ENCODE data around the gene CADM1. TPM values are rescaled to one million over a fixed set of nuclear protein-coding genes. Genes with fewer than 3 reads are reported as not detected.

Gene CADM1
- polyA plus RNA-seq, 4 donors: 2.2 to 10.9 (median 5.8) TPM

DNA sequence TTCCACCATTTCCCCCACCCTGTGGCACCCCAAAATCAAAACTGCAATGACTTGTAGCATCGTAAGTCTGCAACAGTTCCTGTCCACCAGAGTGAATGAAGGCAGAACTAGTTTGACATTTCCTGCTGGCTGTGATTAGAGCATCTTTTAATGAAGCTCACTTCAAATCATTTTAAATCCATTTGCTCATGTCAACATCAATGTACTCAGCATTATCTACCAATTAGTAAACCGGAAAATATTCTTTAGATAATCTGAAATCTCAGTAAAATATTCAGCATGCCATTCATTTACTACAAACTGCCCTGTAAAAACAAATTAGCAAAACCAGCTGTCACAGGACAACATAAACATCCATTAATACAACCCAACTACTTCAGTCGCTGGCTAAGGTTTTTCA is 38.1 kb downstream of the CADM1 start:
- DNase-seq: no peak
- FAIRE-seq: no peak
- 76 to 91% (median 79%) methylated on average over 3 of the region's 3 CpGs for WGBS, 3 donors
- Histone ChIP-seq H3K4me3 (ENCODE audit: low read depth in 1 of 3, low read length in 3 of 3) (no peak overlapping the region), H3K9me3 (ENCODE audit: control insufficient read depth in 2 of 2, insufficient read depth in 1 of 2, low read depth in 1 of 2, low read length in 1 of 2) (no peaks in the 10 kb centered on the region), H3K36me3 (ENCODE audit: control insufficient read depth in 3 of 3, insufficient read depth in 2 of 3, low read depth in 1 of 3, low read length in 3 of 3) (no peaks in the 10 kb centered on the region), H3K27me3 (ENCODE audit: control insufficient read depth in 3 of 3, insufficient read depth in 3 of 3, low read length in 3 of 3) (no peaks in the 10 kb centered on the region), H3K4me1 (ENCODE audit: control insufficient read depth in 3 of 3, insufficient read depth in 2 of 3, low read depth in 1 of 3, low read length in 2 of 3) (no peaks in the 10 kb centered on the region), H3K27ac (ENCODE audit: low read depth in 1 of 3, low read length in 2 of 3) (no peak overlapping the region)

DNA sequence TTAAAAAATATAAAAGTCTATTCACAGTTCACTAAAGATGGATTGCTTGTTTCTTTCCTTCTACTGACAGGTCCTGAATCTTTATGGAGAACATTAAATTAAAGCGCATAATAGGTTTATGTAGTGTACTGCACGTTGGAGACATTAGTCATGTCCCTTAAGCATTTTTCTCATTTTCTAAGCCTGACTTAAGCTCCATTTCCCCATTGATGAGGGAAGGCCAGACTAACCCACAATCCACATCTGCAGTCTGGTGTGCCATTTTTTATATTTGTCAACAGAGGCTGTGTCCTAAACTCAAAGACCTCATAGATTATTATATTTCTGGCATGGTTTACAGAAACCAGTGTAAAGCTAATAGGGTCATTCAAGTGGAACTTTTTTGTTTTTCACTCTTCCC is 39.9 kb downstream of the CADM1 start:
- 84 to 91% (median 85%) methylated on average over 2 of the region's 2 CpGs for WGBS, 3 donors
- no peaks in the 10 kb centered on the region for H3K4me1 ChIP-seq (ENCODE audit: control insufficient read depth in 3 of 3, insufficient read depth in 2 of 3, low read depth in 1 of 3, low read length in 2 of 3)
- FAIRE-seq: no peak
- no peak overlapping the region for H3K27ac ChIP-seq (ENCODE audit: low read depth in 1 of 3, low read length in 2 of 3)
- no peaks in the 10 kb centered on the region for H3K36me3 ChIP-seq (ENCODE audit: control insufficient read depth in 3 of 3, insufficient read depth in 2 of 3, low read depth in 1 of 3, low read length in 3 of 3)
- H3K27me3 ChIP-seq (ENCODE audit: control insufficient read depth in 3 of 3, insufficient read depth in 3 of 3, low read length in 3 of 3): no peaks in the 10 kb centered on the region
- no peaks in the 10 kb centered on the region for H3K9me3 ChIP-seq (ENCODE audit: control insufficient read depth in 2 of 2, insufficient read depth in 1 of 2, low read depth in 1 of 2, low read length in 1 of 2)
- no peak for DNase-seq
- H3K4me3 ChIP-seq (ENCODE audit: low read depth in 1 of 3, low read length in 3 of 3): no peak overlapping the region

DNA sequence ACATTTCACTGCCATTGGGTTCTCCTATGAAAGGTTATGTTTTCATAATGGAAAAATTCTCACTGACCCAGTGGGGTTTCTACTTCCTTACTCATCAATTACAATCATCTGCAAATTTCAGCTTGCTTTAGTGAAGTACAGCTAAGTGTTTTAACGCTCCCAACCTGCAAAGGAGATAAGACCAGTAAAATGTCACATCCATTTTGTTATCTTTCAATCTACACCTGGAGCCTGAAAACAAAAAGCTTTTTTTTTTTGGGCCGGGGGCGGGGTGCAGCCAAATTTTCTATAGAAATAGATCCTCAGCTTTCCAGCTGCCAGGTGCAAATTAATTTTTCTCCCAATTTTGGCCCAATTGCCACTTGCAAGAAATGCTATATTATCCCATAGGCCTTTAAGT is 40.6 kb downstream of the CADM1 start:
- Histone ChIP-seq H3K36me3 (ENCODE audit: control insufficient read depth in 3 of 3, insufficient read depth in 2 of 3, low read depth in 1 of 3, low read length in 3 of 3) (no peaks in the 10 kb centered on the region), H3K27me3 (ENCODE audit: control insufficient read depth in 3 of 3, insufficient read depth in 3 of 3, low read length in 3 of 3) (no peaks in the 10 kb centered on the region), H3K4me1 (ENCODE audit: control insufficient read depth in 3 of 3, insufficient read depth in 2 of 3, low read depth in 1 of 3, low read length in 2 of 3) (no peaks in the 10 kb centered on the region), H3K4me3 (ENCODE audit: low read depth in 1 of 3, low read length in 3 of 3) (no peak overlapping the region), H3K27ac (ENCODE audit: low read depth in 1 of 3, low read length in 2 of 3) (no peak overlapping the region), H3K9me3 (ENCODE audit: control insufficient read depth in 2 of 2, insufficient read depth in 1 of 2, low read depth in 1 of 2, low read length in 1 of 2) (no peaks in the 10 kb centered on the region)
- DNase-seq: no peak
- 50 to 77% (median 60%) methylated on average over 3 of the region's 3 CpGs for WGBS, 3 donors
- FAIRE-seq: no peak

DNA sequence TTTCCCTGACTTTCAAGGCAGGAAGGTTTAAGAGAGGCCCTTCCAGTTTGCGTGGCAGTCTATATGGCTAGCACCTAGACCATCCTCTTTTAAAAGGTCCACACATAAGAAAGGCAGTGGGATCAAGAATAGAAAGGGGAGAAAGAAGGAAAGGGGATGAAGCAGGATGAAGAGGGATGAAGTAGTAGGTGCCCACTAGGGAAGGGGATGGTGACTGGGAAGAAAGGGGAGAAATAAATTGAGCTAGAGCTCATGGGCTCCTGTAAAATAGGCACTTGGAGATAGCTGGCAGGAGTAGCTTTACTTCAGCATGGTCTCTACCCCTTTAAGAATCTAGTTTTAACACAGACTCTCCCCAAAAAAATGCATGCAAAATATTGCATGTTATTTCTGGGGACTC is 41.5 kb downstream of the CADM1 start:
- H3K27me3 ChIP-seq (ENCODE audit: control insufficient read depth in 3 of 3, insufficient read depth in 3 of 3, low read length in 3 of 3): no peaks in the 10 kb centered on the region
- 88 to 100% (median 97%) methylated on average over 1 of the region's 1 CpG for WGBS, 3 donors
- no peak overlapping the region for H3K4me3 ChIP-seq (ENCODE audit: low read depth in 1 of 3, low read length in 3 of 3)
- H3K4me1 ChIP-seq (ENCODE audit: control insufficient read depth in 3 of 3, insufficient read depth in 2 of 3, low read depth in 1 of 3, low read length in 2 of 3): no peaks in the 10 kb centered on the region
- no peaks in the 10 kb centered on the region for H3K9me3 ChIP-seq (ENCODE audit: control insufficient read depth in 2 of 2, insufficient read depth in 1 of 2, low read depth in 1 of 2, low read length in 1 of 2)
- no peak overlapping the region for H3K27ac ChIP-seq (ENCODE audit: low read depth in 1 of 3, low read length in 2 of 3)
- no peak for FAIRE-seq
- no peak for DNase-seq
- H3K36me3 ChIP-seq (ENCODE audit: control insufficient read depth in 3 of 3, insufficient read depth in 2 of 3, low read depth in 1 of 3, low read length in 3 of 3): no peaks in the 10 kb centered on the region

DNA sequence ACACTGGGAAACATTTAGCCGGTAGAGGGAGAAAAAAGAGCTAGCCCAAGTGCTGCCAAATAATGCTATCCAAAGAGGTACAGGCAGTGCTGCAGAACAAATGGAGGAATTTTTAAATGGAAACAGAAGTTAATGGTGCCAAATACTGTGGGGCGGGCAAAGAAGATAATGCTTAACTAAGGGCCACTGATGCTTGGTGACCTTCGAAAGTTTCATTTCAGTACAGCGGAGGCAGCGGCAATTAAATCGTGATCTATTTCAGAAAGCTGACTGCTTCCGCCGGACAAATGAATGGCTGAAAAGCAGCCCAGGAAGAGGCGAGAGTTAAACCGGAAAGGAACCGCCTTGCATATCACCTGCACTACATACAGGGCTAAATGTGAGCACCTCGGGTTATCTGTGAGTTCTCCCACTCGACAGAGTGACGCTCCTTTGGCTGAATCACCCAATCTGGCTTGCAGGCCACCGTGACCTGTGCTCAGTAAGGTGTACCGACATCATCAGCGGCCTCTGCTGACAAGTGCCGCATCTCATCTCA is 42.1 kb downstream of the CADM1 start:
- no peak overlapping the region for H3K27ac ChIP-seq (ENCODE audit: low read depth in 1 of 3, low read length in 2 of 3)
- no peaks in the 10 kb centered on the region for H3K36me3 ChIP-seq (ENCODE audit: control insufficient read depth in 3 of 3, insufficient read depth in 2 of 3, low read depth in 1 of 3, low read length in 3 of 3)
- 80 to 87% (median 87%) methylated on average over 18 of the region's 18 CpGs for WGBS, 3 donors
- no peak overlapping the region for H3K4me3 ChIP-seq (ENCODE audit: low read depth in 1 of 3, low read length in 3 of 3)
- FAIRE-seq (no peak), DNase-seq (no peak)
- H3K4me1 ChIP-seq (ENCODE audit: control insufficient read depth in 3 of 3, insufficient read depth in 2 of 3, low read depth in 1 of 3, low read length in 2 of 3): no peaks in the 10 kb centered on the region
- no peaks in the 10 kb centered on the region for H3K27me3 ChIP-seq (ENCODE audit: control insufficient read depth in 3 of 3, insufficient read depth in 3 of 3, low read length in 3 of 3)
- no peaks in the 10 kb centered on the region for H3K9me3 ChIP-seq (ENCODE audit: control insufficient read depth in 2 of 2, insufficient read depth in 1 of 2, low read depth in 1 of 2, low read length in 1 of 2)

DNA sequence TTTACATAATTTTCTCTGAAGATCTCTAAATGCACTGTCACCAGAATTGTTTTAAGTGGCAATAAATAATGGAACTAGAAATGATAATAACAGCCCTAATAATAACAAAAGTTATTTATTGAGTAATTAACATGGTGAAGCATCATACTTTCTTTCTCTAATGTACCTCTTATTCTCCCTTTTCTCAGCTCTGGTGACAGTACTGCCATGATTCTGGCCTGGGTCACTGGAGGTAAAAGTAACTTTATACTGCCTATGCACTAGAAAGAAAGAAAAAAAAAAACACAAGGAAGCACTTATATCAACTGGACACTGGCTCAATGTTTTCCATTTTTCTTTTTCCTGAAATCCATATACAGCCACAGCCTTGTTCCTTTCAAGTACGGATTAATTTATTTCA is 43.7 kb downstream of the CADM1 start:
- H3K36me3 ChIP-seq (ENCODE audit: control insufficient read depth in 3 of 3, insufficient read depth in 2 of 3, low read depth in 1 of 3, low read length in 3 of 3): no peaks in the 10 kb centered on the region
- WGBS, 3 donors: 91 to 97% (median 96%) methylated on average over 1 of the region's 1 CpG
- no peak overlapping the region for H3K27ac ChIP-seq (ENCODE audit: low read depth in 1 of 3, low read length in 2 of 3)
- DNase-seq: no peak
- H3K27me3 ChIP-seq (ENCODE audit: control insufficient read depth in 3 of 3, insufficient read depth in 3 of 3, low read length in 3 of 3): no peaks in the 10 kb centered on the region
- no peaks in the 10 kb centered on the region for H3K4me1 ChIP-seq (ENCODE audit: control insufficient read depth in 3 of 3, insufficient read depth in 2 of 3, low read depth in 1 of 3, low read length in 2 of 3)
- no peak overlapping the region for H3K4me3 ChIP-seq (ENCODE audit: low read depth in 1 of 3, low read length in 3 of 3)
- no peak for FAIRE-seq
- H3K9me3 ChIP-seq (ENCODE audit: control insufficient read depth in 2 of 2, insufficient read depth in 1 of 2, low read depth in 1 of 2, low read length in 1 of 2): no peaks in the 10 kb centered on the region

DNA sequence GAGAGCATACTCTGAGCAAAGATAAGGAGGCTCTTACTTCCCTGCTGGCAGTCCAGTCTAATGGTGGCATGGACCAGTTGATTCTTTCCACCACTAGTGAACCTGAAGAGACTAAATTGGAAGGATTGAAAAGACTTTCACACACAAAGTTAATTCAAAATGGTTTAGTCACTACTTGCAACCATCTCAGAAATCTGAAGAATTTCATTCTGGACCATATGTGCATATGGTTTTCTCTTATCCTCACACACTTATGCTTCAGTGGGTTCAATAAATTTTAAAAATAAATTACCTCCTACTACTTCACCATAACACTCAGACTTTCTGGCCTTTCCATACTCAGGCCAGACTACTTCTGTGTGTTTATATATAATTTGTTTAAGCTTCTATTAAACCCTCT is 44.7 kb downstream of the CADM1 start:
- Histone ChIP-seq H3K4me1 (ENCODE audit: control insufficient read depth in 3 of 3, insufficient read depth in 2 of 3, low read depth in 1 of 3, low read length in 2 of 3) (no peaks in the 10 kb centered on the region), H3K4me3 (ENCODE audit: low read depth in 1 of 3, low read length in 3 of 3) (no peak overlapping the region), H3K36me3 (ENCODE audit: control insufficient read depth in 3 of 3, insufficient read depth in 2 of 3, low read depth in 1 of 3, low read length in 3 of 3) (no peaks in the 10 kb centered on the region), H3K27ac (ENCODE audit: low read depth in 1 of 3, low read length in 2 of 3) (no peak overlapping the region), H3K27me3 (ENCODE audit: control insufficient read depth in 3 of 3, insufficient read depth in 3 of 3, low read length in 3 of 3) (no peaks in the 10 kb centered on the region), H3K9me3 (ENCODE audit: control insufficient read depth in 2 of 2, insufficient read depth in 1 of 2, low read depth in 1 of 2, low read length in 1 of 2) (no peaks in the 10 kb centered on the region)
- DNase-seq: no peak
- FAIRE-seq: no peak

DNA sequence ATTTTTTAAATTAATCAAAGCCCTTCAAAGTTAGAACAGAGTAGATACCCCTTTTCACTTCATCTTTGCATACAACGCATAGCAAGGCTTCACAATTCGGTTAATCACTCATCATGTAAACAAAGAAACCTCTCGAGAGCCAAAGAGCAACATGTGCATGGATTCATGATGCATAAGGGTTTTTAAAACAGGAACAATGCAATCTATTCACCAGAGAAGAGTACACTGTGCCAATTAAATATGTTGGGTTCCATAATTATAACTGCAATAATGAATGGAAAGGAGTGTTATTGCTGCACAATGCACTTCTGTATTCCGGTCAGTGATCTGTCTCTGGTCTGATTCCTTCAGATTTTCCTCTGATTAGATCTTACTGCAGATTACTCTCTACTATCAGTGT is 45.3 kb downstream of the CADM1 start:
- FAIRE-seq (no peak), DNase-seq (no peak)
- Histone ChIP-seq H3K4me1 (ENCODE audit: control insufficient read depth in 3 of 3, insufficient read depth in 2 of 3, low read depth in 1 of 3, low read length in 2 of 3) (no peaks in the 10 kb centered on the region), H3K27me3 (ENCODE audit: control insufficient read depth in 3 of 3, insufficient read depth in 3 of 3, low read length in 3 of 3) (no peaks in the 10 kb centered on the region), H3K36me3 (ENCODE audit: control insufficient read depth in 3 of 3, insufficient read depth in 2 of 3, low read depth in 1 of 3, low read length in 3 of 3) (no peaks in the 10 kb centered on the region), H3K9me3 (ENCODE audit: control insufficient read depth in 2 of 2, insufficient read depth in 1 of 2, low read depth in 1 of 2, low read length in 1 of 2) (no peaks in the 10 kb centered on the region), H3K27ac (ENCODE audit: low read depth in 1 of 3, low read length in 2 of 3) (no peak overlapping the region), H3K4me3 (ENCODE audit: low read depth in 1 of 3, low read length in 3 of 3) (no peak overlapping the region)
- 74 to 86% (median 76%) methylated on average over 4 of the region's 4 CpGs for WGBS, 3 donors

DNA sequence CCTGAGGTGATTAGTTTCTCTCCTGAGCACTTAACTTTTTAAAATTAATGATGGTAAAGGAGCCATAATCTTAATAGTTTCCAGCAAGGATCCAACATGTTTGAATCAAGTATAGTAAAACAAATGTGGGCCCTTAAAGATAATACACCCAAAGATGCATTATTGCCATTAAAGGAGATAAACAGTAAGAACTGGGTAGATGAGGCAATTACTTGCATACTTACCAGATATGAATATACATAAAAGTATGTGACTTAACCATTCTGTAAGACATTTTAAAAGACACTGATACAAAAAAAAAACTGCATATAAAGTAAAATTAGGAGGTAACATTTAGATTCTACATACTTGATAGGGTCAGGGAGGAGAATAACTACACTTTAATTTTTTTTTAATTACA is 48.2 kb downstream of the CADM1 start:
- DNase-seq (no peak), FAIRE-seq (no peak)
- H3K4me3 ChIP-seq (ENCODE audit: low read depth in 1 of 3, low read length in 3 of 3): no peak overlapping the region
- no peaks in the 10 kb centered on the region for H3K9me3 ChIP-seq (ENCODE audit: control insufficient read depth in 2 of 2, insufficient read depth in 1 of 2, low read depth in 1 of 2, low read length in 1 of 2)
- H3K36me3 ChIP-seq (ENCODE audit: control insufficient read depth in 3 of 3, insufficient read depth in 2 of 3, low read depth in 1 of 3, low read length in 3 of 3): no peaks in the 10 kb centered on the region
- H3K4me1 ChIP-seq (ENCODE audit: control insufficient read depth in 3 of 3, insufficient read depth in 2 of 3, low read depth in 1 of 3, low read length in 2 of 3): no peaks in the 10 kb centered on the region
- H3K27me3 ChIP-seq (ENCODE audit: control insufficient read depth in 3 of 3, insufficient read depth in 3 of 3, low read length in 3 of 3): no peaks in the 10 kb centered on the region
- H3K27ac ChIP-seq (ENCODE audit: low read depth in 1 of 3, low read length in 2 of 3): no peak overlapping the region
